Measurements from ENCODE around the gene LIN52.
"Not testable (repeated sequence)": the region's sequence is repeated elsewhere in the genome, so short reads cannot be mapped to it uniquely, and the experiment has no call there.

Gene LIN52

GRCh38 chr14:74105381-74105780 is 20.6 kb downstream of the LIN52 start:
- in situ Hi-C loops (cut with MboI; ENCODE audit: low sequenced_read_pairs), result no loop called here

GRCh38 chr14:74109369-74109768 is 24.6 kb downstream of the LIN52 start:
- in situ Hi-C loops (cut with MboI; ENCODE audit: low sequenced_read_pairs), result no loop called here

- in situ Hi-C loops (cut with MboI; ENCODE audit: low sequenced_read_pairs), result loop anchor here (10.0 kb wide), 1 partner anchor 143 kb away; no protein-coding TSS in a partner anchor
These were observed 26.9 kb downstream of the LIN52 start for GRCh38 chr14:74111395-74112216.

- in situ Hi-C loops (cut with MboI; ENCODE audit: low sequenced_read_pairs), result not testable (repeated sequence)
These were observed 40.7 kb downstream of the LIN52 start for GRCh38 chr14:74125487-74125886.

GRCh38 chr14:74126315-74127013 is 41.7 kb downstream of the LIN52 start:
- in situ Hi-C loops (cut with MboI; ENCODE audit: low sequenced_read_pairs), result no loop called here

- in situ Hi-C loops (cut with MboI; ENCODE audit: low sequenced_read_pairs), result no loop called here
These were observed 42.9 kb downstream of the LIN52 start for GRCh38 chr14:74127634-74128033.

GRCh38 chr14:74133833-74134481 is 49.2 kb downstream of the LIN52 start:
- in situ Hi-C loops (cut with MboI; ENCODE audit: low sequenced_read_pairs), result no loop called here

- in situ Hi-C loops (cut with MboI; ENCODE audit: low sequenced_read_pairs), result no loop called here
These were observed 49.7 kb downstream of the LIN52 start for GRCh38 chr14:74134484-74134883.

GRCh38 chr14:74135426-74135825 is 50.7 kb downstream of the LIN52 start:
- in situ Hi-C loops (cut with MboI; ENCODE audit: low sequenced_read_pairs), result no loop called here

GRCh38 chr14:74140374-74140850 is 55.7 kb downstream of the LIN52 start:
- in situ Hi-C loops (cut with MboI; ENCODE audit: low sequenced_read_pairs), result no loop called here

GRCh38 chr14:74141703-74142102 is 56.9 kb downstream of the LIN52 start:
- in situ Hi-C loops (cut with MboI; ENCODE audit: low sequenced_read_pairs), result no loop called here

- in situ Hi-C loops (cut with MboI; ENCODE audit: low sequenced_read_pairs), result no loop called here
These were observed 57.8 kb downstream of the LIN52 start for GRCh38 chr14:74142523-74142922.

GRCh38 chr14:74144789-74145188 is 60.0 kb downstream of the LIN52 start:
- in situ Hi-C loops (cut with MboI; ENCODE audit: low sequenced_read_pairs), result no loop called here

- in situ Hi-C loops (cut with MboI; ENCODE audit: low sequenced_read_pairs), result no loop called here
These were observed 62.8 kb downstream of the LIN52 start for GRCh38 chr14:74147571-74147970.

GRCh38 chr14:74148705-74149104 is 63.9 kb downstream of the LIN52 start:
- in situ Hi-C loops (cut with MboI; ENCODE audit: low sequenced_read_pairs), result no loop called here

GRCh38 chr14:74155287-74155686 is 70.5 kb downstream of the LIN52 start:
- in situ Hi-C loops (cut with MboI; ENCODE audit: low sequenced_read_pairs), result no loop called here

GRCh38 chr14:74155749-74156148 is 71.0 kb downstream of the LIN52 start:
- in situ Hi-C loops (cut with MboI; ENCODE audit: low sequenced_read_pairs), result no loop called here

GRCh38 chr14:74160763-74161162 is 76.0 kb downstream of the LIN52 start:
- in situ Hi-C loops (cut with MboI; ENCODE audit: low sequenced_read_pairs), result no loop called here

GRCh38 chr14:74161526-74162158 is 76.9 kb downstream of the LIN52 start:
- in situ Hi-C loops (cut with MboI; ENCODE audit: low sequenced_read_pairs), result no loop called here

GRCh38 chr14:74169906-74170305 is 85.2 kb downstream of the LIN52 start:
- in situ Hi-C loops (cut with MboI; ENCODE audit: low sequenced_read_pairs), result no loop called here

- in situ Hi-C loops (cut with MboI; ENCODE audit: low sequenced_read_pairs), result no loop called here
These were observed 91.6 kb downstream of the LIN52 start for GRCh38 chr14:74176400-74176793.
